IMR-90 (cell line): ENCODE results near the gene BCL2L2. TPM values are rescaled to one million over a fixed set of nuclear protein-coding genes. Genes with fewer than 3 reads are reported as not detected.

ENCODE experiments used
- ATAC-seq: fragments of 200-7000 bp; cut with Tn5 transposase; 2 replicates; pipeline ENCODE4 v1.9.1; 2020; ENCODE audit warnings: low read depth, mild to moderate bottlenecking, moderate library complexity
- BruUV-seq: library from RNA; stranded (reverse); fragments of 400-500 nt; replicated peaks from 2 replicates; lab custom pipeline; 2021; lab: Mats Ljungman, UMichigan
- CTCF ChIA-PET: fragments of 300-600 bp; formaldehyde crosslinking; extraction: SDS; loops from one replicate; lab custom pipeline; 2021; ENCODE audit warnings: antibody characterized with exemption; lab: Yijun Ruan, JAX
- POLR2A ChIA-PET: fragments of 300-600 bp; sonication (Branson Sonifier 250); formaldehyde crosslinking; loops from one replicate; lab custom pipeline; 2022; ENCODE audit warnings: antibody characterized with exemption; ENCODE audit not compliant: unreplicated experiment; lab: Charles Lee
- DNase-seq: peaks from one replicate; pipeline ENCODE4 v3.0.0; 2013
- H2AFZ ChIP-seq: replicated peaks from 2 replicates; pipeline ENCODE3; 2013; ENCODE audit warnings: low read length, mild to moderate bottlenecking; ENCODE audit not compliant: poor library complexity
- H2AK5ac ChIP-seq: 2 replicates; pipeline ENCODE4 v1.6.1; 2013; ENCODE audit warnings: low read depth, low read length, inconsistent platforms
- H2AK9ac ChIP-seq: replicated peaks from 2 replicates; pipeline ENCODE3; 2013; ENCODE audit warnings: mild to moderate bottlenecking, low read depth, low read length, moderate library complexity; ENCODE audit not compliant: poor library complexity
- H2BK120ac ChIP-seq: 2 replicates; pipeline ENCODE4 v1.6.1; 2013; ENCODE audit warnings: low read depth, low read length, inconsistent platforms
- H2BK15ac ChIP-seq: 3 replicates; pipeline ENCODE4 v1.6.1; 2013; ENCODE audit warnings: low read depth, low read length, inconsistent platforms
- H2BK20ac ChIP-seq: 2 replicates; pipeline ENCODE4 v1.6.1; 2013; ENCODE audit warnings: low read depth, mild to moderate bottlenecking, inconsistent platforms, low read length, moderate library complexity
- H2BK5ac ChIP-seq: 2 replicates; pipeline ENCODE4 v1.6.1; 2013; ENCODE audit warnings: mild to moderate bottlenecking, low read depth, low read length, inconsistent platforms; ENCODE audit not compliant: poor library complexity, severe bottlenecking
- H3K14ac ChIP-seq: replicated peaks from 2 replicates; pipeline ENCODE4 v1.6.1; 2013; ENCODE audit warnings: low read depth, low read length, inconsistent platforms
- H3K18ac ChIP-seq: 2 replicates; pipeline ENCODE4 v1.6.1; 2013; ENCODE audit warnings: low read depth, low read length, control low read depth
- H3K23ac ChIP-seq: 2 replicates; pipeline ENCODE4 v1.6.1; 2013; ENCODE audit warnings: low read depth, low read length, inconsistent platforms
- H3K27ac ChIP-seq: 2 replicates; pipeline ENCODE4 v1.5.1; 2013; ENCODE audit warnings: mild to moderate bottlenecking, control low read depth, low read length; ENCODE audit not compliant: insufficient read depth
- H3K27me3 ChIP-seq: 2 replicates; pipeline ENCODE4 v1.6.1; 2013; ENCODE audit warnings: low read length; ENCODE audit not compliant: control insufficient read depth, insufficient read depth
- H3K36me3 ChIP-seq: 2 replicates; pipeline ENCODE4 v1.6.1; 2013; ENCODE audit warnings: low read length, mixed read lengths; ENCODE audit not compliant: control insufficient read depth, insufficient read depth
- H3K4ac ChIP-seq: 2 replicates; pipeline ENCODE4 v1.6.1; 2013; ENCODE audit warnings: low read depth, low read length, inconsistent platforms
- H3K4me1 ChIP-seq: 2 replicates; pipeline ENCODE4 v1.6.1; 2013; ENCODE audit warnings: low read length, mixed read lengths; ENCODE audit not compliant: control insufficient read depth, insufficient read depth
- H3K4me2 ChIP-seq: 2 replicates; pipeline ENCODE4 v1.6.1; 2013; ENCODE audit warnings: low read depth, mild to moderate bottlenecking, control low read depth, low read length, moderate library complexity
- H3K4me3 ChIP-seq: 2 replicates; pipeline ENCODE4 v1.5.1; 2013; ENCODE audit warnings: low read depth, mild to moderate bottlenecking, control low read depth, low read length, moderate library complexity; ENCODE audit not compliant: insufficient read depth
- H3K56ac ChIP-seq: 2 replicates; pipeline ENCODE4 v1.6.1; 2013; ENCODE audit warnings: low read length, inconsistent platforms; ENCODE audit not compliant: insufficient read depth; ENCODE audit errors: extremely low read depth
- H3K79me1 ChIP-seq, 2 experiments: 2 replicates each; pipeline ENCODE4 v1.6.1; 2013; ENCODE audit warnings: low read length in 2 of 2, inconsistent platforms in 1 of 2, low read depth in 1 of 2
- H3K9ac ChIP-seq: 2 replicates; pipeline ENCODE4 v1.6.1; 2013; ENCODE audit warnings: low read depth, low read length, control low read depth
- H3K9me1 ChIP-seq: 2 replicates; pipeline ENCODE4 v1.6.1; 2013; ENCODE audit warnings: low read length, inconsistent platforms; ENCODE audit not compliant: insufficient read depth
- H3K9me3 ChIP-seq: 2 replicates; pipeline ENCODE4 v1.6.1; 2013; ENCODE audit warnings: low read length; ENCODE audit not compliant: control insufficient read depth, insufficient read depth
- H4K20me1 ChIP-seq: 2 replicates; pipeline ENCODE4 v1.6.1; 2013; ENCODE audit warnings: low read length, inconsistent platforms; ENCODE audit not compliant: insufficient read depth
- H4K5ac ChIP-seq: 2 replicates; pipeline ENCODE4 v1.6.1; 2013; ENCODE audit warnings: mild to moderate bottlenecking, low read depth, low read length, control low read depth
- H4K8ac ChIP-seq, 2 experiments: 2 replicates each; pipeline ENCODE4 v1.6.1; 2013; ENCODE audit warnings: low read depth in 2 of 2, low read length in 2 of 2, control low read depth in 1 of 2, inconsistent platforms in 1 of 2
- H4K91ac ChIP-seq: 2 replicates; pipeline ENCODE4 v1.6.1; 2013; ENCODE audit warnings: low read depth, low read length, inconsistent platforms; ENCODE audit not compliant: insufficient read depth
- BHLHE40 ChIP-seq: fragments of 150-350 bp; IDR thresholded peaks from 2 replicates; pipeline ENCODE4 v1.6.1; 2016; ENCODE audit warnings: mild to moderate bottlenecking, low read depth, low read length
- FOS ChIP-seq: fragments of 150-350 bp; IDR thresholded peaks from 2 replicates; pipeline ENCODE4 v1.6.1; 2016; ENCODE audit warnings: low read depth, low read length
- MAZ ChIP-seq: IDR thresholded peaks from 2 replicates; pipeline ENCODE4 v1.6.1; 2012; ENCODE audit warnings: low read depth, mild to moderate bottlenecking, low read length, improper control_type of control experiment, moderate library complexity, borderline replicate concordance
- NFE2L2 ChIP-seq: fragments of 150-350 bp; IDR thresholded peaks from 2 replicates; pipeline ENCODE4 v1.6.1; 2016; ENCODE audit warnings: low read depth, mild to moderate bottlenecking, low read length
- POLR2A ChIP-seq: IDR thresholded peaks from 2 replicates; pipeline ENCODE4 v1.6.1; 2012; ENCODE audit warnings: mild to moderate bottlenecking, low read depth, low read length
- RCOR1 ChIP-seq: IDR thresholded peaks from 2 replicates; pipeline ENCODE4 v1.6.1; 2012; ENCODE audit warnings: mild to moderate bottlenecking, low read length, improper control_type of control experiment; ENCODE audit not compliant: insufficient replicate concordance
- RFX5 ChIP-seq: IDR thresholded peaks from 2 replicates; pipeline ENCODE4 v1.8.0; 2012; ENCODE audit warnings: low read depth, mild to moderate bottlenecking, low read length, moderate library complexity
- WGBS, 2 experiments: methylation state at CpG; one replicate each; pipeline versions ENCODE4 v1.1.5 to v1.1.7; 2013; ENCODE audit warnings: missing lambda C conversion rate in 2 of 2; ENCODE audit not compliant: insufficient read length in 1 of 2; ENCODE audit errors: extremely low coverage in 2 of 2; 5-methylcytosine and 5-hydroxymethylcytosine counted together
- dilution Hi-C: fragments of 300-500 bp; cut with HindIII; formaldehyde crosslinking; loops from one replicate; pipeline ENCODE4 v1.14.3; 2018; ENCODE audit warnings: low sequenced_read_pairs; ENCODE audit not compliant: unreplicated experiment
- in situ Hi-C: fragments of 300-500 bp; cut with MboI; formaldehyde crosslinking; loops from 3 replicates; pipeline ENCODE4 v1.14.3; 2019; ENCODE audit warnings: low sequenced_read_pairs, inconsistent platforms, mixed read lengths
- intact Hi-C: fragments of 100-400 bp; cut with micrococcal nuclease; formaldehyde crosslinking; loops from 2 replicates; pipeline ENCODE4 v1.10.0; 2022
- polyA plus RNA-seq, 3 experiments: library from polyadenylated mRNA; depleted of rRNA; stranded (reverse); fragments of >200 nt; gene quantifications; 2 replicates each; pipeline ENCODE4 v1.2.3, GENCODE V29; 2012; ENCODE audit warnings: low replicate concordance in 1 of 3
- total RNA-seq: library from RNA; depleted of rRNA; stranded (reverse); fragments of >200 nt; gene quantifications from 2 replicates; pipeline ENCODE4 v1.2.3, GENCODE V29; 2012
- TF ChIP-seq, protein P1 (sequence below): fragments of 150-350 bp; IDR thresholded peaks from 2 replicates; pipeline ENCODE4 v1.6.1; 2016; ENCODE audit warnings: low read depth, mild to moderate bottlenecking, low read length, moderate library complexity, borderline replicate concordance

Gene BCL2L2
- total and polyA plus RNA-seq, 2 of the 4 experiments (the other 2 are of a cell fraction): 14.5 to 40.9 TPM

DNA sequence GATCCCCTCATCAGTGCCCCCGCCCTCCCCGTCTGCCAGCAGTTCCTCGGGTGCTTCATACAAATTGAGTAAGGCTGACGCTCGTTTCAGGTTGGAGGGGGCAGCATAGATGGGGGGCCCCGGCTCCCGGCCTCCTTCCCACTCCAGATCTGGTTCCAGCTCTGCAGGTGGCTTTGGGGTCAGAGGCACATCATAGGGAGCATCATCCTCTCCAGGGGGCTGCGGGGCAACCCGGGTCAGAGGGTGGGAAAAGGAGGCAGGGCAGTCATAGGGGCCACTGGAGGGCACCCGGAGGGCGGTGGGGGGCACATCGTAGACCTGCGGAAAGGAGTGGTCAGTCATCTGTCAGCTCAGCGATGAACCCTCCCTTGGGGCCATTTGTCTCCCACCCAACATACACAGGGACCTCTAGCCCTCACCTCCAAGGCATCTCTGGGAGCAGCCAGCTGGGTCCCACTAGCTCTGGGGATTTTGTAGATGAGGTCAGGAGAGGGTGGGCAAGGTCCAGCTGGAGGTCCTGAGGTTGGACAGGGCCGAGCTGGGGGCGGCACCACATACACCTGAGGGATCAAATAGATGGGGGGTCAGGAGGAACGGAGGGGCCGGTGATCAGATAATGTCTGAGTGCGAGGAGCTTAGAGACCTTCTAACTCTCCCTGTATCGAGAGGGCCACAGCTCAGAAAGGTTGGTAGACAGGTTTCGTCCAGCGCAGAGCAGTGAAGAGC is 53.3 kb downstream of the BCL2L2 start:
- no peaks in the 10 kb centered on the region for H3K9me3 ChIP-seq
- no peaks in the 10 kb centered on the region for H3K27me3 ChIP-seq
- in situ Hi-C loops (no loop called here), intact Hi-C loops (no loop called here), dilution Hi-C loops (no loop called here)
- BruUV-seq: no TSS peak
- no peak overlapping the region for H2AK5ac ChIP-seq
- H3K14ac ChIP-seq: no peak overlapping the region
- ATAC-seq (no peak), DNase-seq (no peak)
- no peak overlapping the region for H4K91ac ChIP-seq
- 93% methylated on average over 5 of the region's 22 CpGs; no CpG with 5 or more reads in 1 of the 2 experiments for WGBS, 2 experiments
- H2BK5ac ChIP-seq: no peak overlapping the region
- TF ChIP-seq BHLHE40 (no peak), MAZ (no peak), RFX5 (no peak), POLR2A (no peak), RCOR1 (no peak), NFE2L2 (no peak), FOS (no peak)
- TF ChIP-seq, protein P1, sequence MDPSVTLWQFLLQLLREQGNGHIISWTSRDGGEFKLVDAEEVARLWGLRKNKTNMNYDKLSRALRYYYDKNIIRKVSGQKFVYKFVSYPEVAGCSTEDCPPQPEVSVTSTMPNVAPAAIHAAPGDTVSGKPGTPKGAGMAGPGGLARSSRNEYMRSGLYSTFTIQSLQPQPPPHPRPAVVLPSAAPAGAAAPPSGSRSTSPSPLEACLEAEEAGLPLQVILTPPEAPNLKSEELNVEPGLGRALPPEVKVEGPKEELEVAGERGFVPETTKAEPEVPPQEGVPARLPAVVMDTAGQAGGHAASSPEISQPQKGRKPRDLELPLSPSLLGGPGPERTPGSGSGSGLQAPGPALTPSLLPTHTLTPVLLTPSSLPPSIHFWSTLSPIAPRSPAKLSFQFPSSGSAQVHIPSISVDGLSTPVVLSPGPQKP: no peak
- H4K20me1 ChIP-seq: peaks cover 12% of the 10 kb centered on the region; the same call in 1 of the 2 replicates
- H2BK20ac ChIP-seq: no peak overlapping the region
- H4K5ac ChIP-seq: no peak overlapping the region
- peaks cover 4% of the 10 kb centered on the region for H3K4me1 ChIP-seq
- H3K9me1 ChIP-seq: peaks cover 11% of the 10 kb centered on the region; the same call in 1 of the 2 replicates
- no peak overlapping the region for H3K56ac ChIP-seq
- H3K27ac ChIP-seq: no peak overlapping the region
- H2AFZ ChIP-seq: no peak overlapping the region
- H2BK120ac ChIP-seq: no peak overlapping the region
- no peak overlapping the region for H2BK15ac ChIP-seq
- H3K9ac ChIP-seq: no peak overlapping the region
- H2AK9ac ChIP-seq: no peak overlapping the region
- CTCF ChIA-PET: interaction anchor here (2.5 kb wide), 1 partner anchor 8 kb away, joined by 8 read pairs; the partner anchor contains the start of gene SLC22A17
- no peak overlapping the region for H3K18ac ChIP-seq
- H3K36me3 ChIP-seq: peaks cover 36% of the 10 kb centered on the region
- no peak overlapping the region for H3K4me3 ChIP-seq
- POLR2A ChIA-PET: no interaction called here
- no peak overlapping the region for H4K8ac ChIP-seq
- no peak overlapping the region for H3K4me2 ChIP-seq
- no peak overlapping the region for H3K23ac ChIP-seq
- H3K4ac ChIP-seq: no peak overlapping the region
- H3K79me1 ChIP-seq: peaks cover 12 to 37% of the 10 kb centered on the region in 2 experiments; a peak in 3 of 4 replicates
